Eye (tissue), 1 donor: ENCODE results near the gene CCDC170.
"Not testable (repeated sequence)": the region's sequence is repeated elsewhere in the genome, so short reads cannot be mapped to it uniquely, and the experiment has no call there.

ENCODE experiments used
- DNase-seq: peaks from one replicate; pipeline ENCODE4 v3.0.0-alpha.2; 2015

The CCDC170 gene

DNA sequence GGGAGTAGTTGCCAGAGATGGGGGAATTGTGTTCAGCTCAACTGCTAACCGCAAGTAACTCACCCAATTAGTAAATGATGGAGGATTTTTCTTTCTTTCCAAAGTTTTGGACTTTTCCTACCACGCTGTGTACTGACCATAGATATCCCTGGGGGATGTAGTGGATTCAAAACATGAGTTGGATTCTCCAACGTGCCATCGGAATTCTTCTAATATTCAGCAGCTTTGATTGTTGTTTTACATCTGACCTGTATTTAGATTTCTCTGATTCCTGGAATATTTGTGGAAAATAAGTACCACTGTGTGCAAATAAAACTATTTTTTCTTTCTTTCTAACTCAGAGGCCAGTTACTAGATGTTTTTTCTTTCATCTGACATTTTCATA is 1.1 kb downstream of the CCDC170 start:
- no peak for DNase-seq

DNA sequence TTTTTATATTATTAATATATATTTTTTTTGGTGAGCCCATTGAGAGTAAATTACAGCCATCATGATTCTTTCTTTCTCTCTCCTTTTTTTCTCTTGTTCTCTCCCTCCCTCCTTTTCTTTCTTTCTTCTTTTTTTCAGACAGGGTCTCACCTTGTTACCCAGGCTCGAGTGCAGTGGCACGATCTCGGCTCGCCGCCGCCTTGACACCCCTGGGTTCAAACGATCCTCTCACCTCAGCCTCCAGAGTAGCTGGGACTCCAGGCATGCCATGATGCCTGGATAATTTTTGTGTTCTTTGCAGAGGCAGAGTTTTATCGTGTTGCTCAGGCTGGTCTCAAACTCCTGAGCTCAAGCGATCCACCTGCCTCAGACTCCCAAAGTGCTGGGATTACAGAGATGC is 1.6 kb downstream of the CCDC170 start:
- no peak for DNase-seq

DNA sequence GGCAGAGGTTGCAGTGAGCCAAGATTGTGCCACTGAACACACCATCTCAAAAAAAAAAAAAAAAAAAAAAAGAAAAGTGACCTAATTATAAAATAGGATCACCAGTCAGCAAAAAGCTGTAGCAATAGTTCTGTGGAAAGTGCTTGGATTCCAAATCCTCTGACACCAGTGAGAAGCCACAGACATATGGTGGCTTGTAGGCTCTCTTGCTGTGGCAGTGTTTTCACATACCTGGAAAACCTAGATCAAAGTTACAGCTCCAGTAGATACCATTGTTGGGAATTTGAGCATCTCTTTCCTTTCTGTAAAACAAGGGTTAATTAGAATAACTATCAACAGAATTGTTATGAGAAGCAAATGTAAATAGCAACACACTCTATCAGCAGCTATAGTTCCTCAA is 4.1 kb downstream of the CCDC170 start:
- DNase-seq, result no peak

DNA sequence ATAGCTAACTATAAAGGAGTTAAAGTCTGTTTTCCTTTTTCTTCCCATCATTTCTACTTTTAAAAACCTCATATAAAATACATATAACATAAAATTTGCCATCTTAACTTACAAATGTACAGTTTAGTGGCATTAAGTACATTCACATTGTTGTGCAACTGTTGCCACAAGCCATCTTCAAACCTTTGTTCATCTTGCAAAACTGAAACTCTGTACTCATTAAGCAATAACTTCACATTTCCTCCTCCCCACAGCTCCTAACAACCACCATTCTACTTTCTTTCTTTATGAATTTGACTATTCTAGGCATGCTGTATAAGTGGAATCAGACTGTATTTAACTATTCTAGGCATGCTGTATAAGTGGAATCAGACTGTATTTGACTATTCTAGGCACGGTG is 4.5 kb downstream of the CCDC170 start:
- no peak for DNase-seq

DNA sequence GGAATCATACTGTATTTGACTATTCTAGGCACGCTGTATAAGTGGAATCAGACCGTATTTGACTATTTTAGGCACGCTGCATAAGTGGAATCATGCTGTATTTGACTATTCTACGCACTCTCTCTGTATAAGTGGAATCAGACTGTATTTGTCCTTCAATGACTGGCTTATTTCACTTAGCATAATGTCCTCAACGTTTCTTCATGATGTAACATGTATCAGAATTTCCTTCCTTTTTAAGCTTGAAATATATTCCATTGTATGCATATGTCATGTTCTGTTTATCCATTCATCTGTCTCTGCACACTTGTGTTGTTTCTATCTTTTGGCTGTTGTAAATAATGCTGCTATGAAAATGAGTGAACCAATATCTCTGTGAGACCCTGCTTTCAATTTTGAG is 5.7 kb downstream of the CCDC170 start:
- no peak for DNase-seq

DNA sequence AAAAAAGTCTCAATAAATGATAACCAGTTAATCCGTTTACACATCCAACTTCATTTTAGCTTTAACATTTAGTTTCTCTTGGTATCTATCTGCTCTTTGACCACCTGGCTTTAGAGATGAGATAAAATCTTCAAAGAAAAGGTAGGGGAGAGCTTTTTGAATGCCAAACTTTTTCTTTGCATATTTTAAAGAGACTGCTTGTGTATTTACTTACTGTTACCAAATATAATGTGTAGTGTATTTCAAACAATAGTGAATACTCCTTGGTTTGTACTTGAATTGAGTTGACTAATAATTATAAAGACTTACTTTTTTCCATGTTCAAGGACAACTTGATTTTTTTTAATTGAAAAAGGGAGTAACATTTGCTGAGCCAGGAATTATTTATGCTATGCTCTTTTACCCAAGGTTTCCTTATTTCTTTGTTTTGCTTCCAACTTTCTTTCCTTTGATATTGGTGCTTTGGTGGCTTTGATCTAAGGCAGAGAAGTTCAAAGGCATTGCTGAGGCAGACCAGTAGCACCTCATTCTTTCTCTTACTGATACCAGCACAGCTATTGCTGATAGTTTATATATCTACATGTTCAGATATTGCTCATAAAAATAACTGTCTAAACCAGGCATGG is 7.8 kb downstream of the CCDC170 start:
- DNase-seq, result no peak

DNA sequence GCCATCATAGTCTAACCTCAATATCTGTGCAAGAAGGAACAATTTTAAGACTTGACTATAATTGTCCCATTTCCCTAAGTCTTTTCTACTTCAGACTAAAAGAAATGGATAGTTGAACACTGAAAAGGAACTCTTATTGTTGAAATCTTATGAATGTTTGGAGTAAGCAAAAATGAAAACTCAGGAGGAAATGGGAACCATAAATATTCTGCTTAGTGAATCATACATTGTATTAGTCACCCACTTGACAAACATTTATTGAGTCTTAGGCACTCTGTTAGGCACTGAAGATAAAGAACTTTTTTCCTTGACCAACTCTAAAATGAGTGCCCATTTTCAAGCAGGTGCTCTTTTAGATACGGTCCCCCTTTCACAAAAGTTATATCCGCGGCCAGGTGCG is 8.7 kb downstream of the CCDC170 start:
- DNase-seq, result no peak

DNA sequence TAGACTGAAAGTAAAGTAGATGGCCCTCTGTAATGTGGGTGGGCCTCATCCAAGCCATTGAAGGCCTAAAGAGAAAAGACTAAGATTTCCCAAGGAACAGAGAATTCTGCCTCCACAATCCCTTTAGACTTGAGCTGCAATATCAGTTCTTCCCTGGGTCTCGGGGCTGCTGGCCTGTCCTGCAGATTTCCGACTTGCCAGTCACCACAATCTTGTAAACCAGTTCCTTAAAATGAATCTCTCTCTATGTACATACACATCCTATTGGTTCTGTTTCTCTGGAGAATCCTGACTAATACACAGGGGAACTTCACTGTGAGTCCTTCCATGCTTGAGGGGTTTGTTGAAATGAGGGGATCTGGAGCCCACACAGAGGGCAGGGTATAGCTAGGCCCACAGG is 12.9 kb downstream of the CCDC170 start:
- no peak for DNase-seq

DNA sequence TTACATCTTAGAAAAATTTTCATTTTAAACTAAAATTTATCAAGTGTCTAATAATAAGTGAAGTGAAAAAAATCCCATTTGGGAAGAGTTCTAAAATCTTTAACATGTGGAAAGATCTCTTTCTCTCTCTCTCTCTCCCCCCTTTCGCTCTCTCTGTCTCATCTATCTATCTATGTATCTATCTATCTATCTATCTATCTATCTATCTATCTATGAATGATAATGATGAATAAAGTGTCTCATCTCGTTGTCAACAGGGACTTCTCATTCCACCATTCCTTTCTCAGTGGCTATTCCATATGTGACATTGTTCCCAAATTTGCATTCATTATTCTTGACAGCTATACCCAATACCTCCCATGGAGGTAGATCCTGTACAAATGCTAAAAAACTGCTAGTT is 15.2 kb downstream of the CCDC170 start:
- no peak for DNase-seq

DNA sequence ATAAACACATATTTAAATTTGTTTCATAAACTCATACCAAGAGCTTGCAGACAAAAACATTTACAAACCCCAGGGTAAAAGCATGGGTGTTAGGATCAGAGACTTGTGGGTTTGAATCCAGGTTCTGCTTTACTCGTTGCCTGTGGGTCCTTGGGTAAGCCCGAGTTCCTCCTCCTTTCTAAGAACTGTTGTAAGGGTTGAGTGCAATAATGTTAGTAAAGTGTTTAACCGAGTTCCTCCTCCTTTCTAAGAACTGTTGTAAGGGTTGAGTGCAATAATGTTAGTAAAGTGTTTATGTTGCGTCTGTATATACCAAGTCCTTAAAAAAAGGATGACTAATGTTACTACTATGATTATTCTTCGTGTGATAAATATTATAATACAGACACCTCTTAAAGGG is 18.7 kb downstream of the CCDC170 start:
- no peak for DNase-seq

DNA sequence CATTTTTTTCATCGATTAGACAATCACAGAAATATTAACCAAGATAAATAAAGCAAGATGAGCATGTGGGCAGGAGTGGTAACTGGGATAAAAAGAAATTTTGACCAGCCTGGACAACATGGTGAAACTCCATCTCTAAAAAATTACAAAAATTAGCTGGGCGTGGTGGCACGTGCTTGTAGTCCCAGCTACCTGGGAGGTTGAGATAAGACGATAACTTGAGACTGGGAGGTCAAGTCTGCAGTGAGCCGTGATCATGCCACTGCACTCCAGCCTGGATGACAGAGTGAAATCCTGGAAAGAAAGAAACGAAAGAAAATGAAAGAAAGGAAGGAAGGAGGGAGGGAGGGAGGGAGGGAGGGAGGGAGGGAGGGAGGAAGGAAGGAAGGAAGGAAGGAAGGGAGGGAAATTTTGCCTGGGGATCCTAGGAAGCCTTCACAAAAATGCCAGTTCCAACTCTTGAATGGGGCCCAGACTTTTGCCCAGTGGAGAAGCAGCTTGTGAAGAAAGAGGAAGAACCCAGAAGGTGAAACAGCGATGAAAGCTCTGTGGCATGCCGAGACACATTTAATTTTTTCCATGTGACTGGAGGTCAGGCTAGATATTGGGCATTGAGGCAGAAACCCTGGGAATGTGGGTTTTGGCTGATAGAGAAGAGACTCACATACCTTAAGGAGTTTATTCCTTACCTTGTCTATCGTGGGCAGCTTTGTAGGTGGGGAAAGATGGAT is 20.3 kb downstream of the CCDC170 start:
- DNase-seq, result peak; percentile 29

DNA sequence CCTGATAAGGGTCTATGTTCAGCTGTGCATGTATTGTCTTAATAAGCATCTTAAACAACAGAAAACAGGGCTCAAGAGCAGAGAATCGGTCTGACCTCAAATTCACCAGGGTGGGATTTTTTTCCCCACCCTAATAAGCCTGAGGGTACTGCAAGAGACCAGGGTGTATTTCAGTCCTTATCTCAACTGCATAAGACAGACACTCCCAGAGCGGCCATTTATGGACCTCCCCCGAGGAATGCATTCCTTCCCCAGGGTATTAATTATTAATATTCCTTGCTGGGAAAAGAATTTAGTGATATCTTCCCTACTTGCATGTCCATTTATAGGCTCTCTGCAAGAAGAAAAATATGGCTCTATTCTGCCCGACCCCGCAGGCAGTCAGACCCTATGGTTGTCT is 25.2 kb downstream of the CCDC170 start:
- not testable (repeated sequence) for DNase-seq

DNA sequence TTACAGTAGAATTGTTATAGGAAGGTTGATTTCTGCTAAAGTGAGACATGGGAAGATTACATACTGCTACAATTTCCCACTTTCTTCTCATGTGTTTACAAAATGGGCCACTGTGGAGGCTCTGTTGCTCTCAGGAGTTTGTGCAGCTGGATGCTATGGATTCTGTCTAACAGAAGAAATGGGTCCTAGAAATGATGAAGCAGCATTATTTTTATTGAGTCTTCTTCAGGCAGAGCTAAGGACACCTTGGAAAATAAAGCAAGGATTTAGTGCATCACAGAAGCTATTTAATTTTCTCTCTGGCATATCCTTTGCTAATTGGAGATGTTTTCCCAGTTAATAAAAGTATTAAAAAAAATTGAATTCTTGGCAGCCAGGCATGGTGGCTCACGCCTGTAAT is 29.2 kb downstream of the CCDC170 start:
- DNase-seq, result no peak

DNA sequence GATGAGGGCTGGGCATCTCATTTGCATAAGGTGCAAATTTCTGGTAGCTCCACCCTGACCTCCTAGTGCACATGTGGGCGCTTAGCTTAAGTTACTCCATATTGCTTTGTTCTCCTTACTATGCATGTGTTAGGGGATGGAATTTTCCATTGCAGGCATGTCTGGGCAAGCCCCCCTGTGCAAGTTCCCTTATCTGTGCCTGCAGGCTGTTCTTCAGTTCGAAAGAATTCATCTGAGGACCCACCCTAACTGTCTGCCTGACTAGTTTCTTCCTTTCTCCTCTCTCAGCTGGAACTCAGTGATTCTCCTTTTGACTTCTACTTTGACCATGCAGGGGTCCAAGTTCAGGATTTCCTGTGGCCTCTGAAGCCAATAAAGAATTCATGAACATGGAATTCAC is 30.2 kb downstream of the CCDC170 start:
- DNase-seq, result no peak

DNA sequence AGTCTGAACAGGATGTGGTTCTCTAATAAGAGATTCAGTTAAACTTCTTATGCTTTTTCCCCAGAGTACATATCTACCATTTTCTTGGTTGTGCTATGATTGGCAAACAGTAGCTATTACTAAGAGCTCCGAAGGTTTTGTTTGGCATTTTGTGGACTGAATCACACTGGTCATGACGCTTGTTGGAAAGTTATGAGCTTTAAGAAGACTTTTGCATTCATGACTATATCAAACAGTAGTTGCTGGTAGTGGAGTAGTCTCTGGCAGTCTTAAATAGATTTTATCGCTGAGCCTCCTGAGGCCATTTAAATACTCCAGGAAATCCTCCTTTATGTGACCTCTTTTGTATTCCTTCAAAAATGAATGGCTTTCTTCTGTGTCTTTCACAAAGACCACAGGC is 40.8 kb downstream of the CCDC170 start:
- no peak for DNase-seq

DNA sequence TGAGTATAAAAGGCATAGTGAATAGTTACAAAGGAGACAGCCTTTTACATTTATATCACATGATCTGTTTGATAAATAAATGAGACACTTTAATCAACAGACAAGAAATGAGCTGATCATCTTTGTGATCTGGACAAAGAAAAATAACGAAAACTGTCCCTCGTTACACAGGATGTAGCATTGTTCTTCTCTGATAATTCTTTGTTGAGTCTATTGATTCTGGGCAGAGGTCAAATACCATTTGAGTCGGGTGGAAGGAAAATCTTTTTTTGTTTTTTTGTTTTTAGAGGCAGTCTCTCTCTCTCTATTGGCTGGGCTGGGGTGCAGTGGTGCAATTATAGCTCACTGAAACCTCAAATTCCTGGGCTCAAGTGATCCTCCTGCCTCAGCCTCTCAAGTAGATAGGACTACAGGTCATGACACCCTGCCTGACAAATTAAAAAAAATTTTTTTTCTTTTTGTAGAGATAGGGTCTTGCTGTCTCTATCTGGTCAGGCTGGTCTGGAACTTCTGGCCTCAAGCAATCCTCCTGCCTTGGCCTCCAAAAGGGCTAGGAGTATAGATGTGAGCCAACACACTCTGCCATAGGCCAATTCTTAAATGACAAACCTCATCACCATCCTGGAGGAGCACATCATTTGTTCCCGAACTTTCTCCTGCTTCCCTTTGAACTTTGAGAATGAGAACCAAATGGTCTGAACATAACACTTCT is 41.8 kb downstream of the CCDC170 start:
- no peak for DNase-seq

DNA sequence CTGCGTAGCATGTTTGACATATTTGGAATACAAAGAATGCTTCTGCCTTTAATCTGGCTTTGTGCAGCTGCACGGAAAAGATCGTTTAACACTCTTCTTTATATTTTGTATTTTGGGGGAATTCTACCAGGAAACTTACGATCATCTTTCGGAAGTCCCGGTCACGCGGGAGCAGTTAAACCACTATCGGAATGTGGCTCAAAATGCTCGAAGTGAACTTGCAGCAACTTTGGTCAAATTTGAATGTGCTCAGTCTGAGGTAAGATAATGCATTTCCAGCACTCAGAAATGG is 42.3 kb downstream of the CCDC170 start:
- DNase-seq, result no peak

DNA sequence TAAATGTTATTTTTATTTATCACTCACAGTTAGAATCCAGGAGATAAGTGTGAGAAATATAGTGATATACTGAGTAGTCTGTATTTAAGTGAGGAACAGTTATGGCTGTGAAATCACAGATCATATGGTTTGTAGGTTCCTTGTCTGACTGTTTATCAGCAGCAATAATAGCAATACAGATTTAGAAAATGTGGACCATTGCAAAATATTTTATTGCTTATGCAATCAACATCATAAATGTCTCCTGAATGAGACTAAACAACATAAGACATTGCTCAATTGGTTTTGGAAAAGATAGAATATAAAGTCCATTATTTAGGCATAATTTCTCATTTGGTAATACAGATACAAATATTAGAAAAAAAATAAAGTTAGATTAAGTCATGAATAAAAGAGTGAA is 43.7 kb downstream of the CCDC170 start:
- DNase-seq, result no peak

DNA sequence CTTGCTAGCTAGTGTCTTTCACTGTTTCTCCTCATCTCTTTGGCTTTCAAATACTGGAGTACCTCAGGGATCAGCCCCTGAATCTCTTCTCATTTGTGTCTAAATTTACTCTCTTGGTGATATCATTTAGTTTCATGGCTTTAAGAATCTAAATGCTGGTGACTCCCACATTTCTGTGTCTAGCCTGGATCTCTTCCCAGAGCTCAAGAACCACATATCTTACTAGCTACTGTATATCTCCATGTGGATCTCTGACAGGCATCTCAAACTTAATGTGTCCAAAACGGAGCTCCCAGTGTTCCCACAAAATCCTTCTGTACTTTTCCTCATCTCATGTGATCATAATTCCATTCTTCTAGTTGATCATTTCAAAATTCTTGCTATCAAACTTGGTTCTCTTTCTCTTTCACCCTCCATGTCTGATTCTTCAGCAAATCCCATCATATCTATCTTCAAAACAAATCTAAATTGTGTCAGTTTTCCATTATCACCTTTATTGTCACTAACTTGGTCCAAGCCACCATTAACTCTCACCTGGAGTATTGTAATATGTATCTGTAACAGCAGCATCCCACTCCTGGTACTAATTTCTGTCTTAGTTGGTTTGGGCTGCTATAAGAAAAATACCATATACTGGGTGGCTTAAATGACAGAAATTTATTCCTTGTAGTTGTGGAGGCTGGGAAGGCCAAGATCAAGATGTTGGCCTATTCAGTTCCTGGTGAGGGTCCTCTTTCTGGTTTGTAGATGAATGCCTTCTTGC is 45.9 kb downstream of the CCDC170 start:
- DNase-seq, result no peak

DNA sequence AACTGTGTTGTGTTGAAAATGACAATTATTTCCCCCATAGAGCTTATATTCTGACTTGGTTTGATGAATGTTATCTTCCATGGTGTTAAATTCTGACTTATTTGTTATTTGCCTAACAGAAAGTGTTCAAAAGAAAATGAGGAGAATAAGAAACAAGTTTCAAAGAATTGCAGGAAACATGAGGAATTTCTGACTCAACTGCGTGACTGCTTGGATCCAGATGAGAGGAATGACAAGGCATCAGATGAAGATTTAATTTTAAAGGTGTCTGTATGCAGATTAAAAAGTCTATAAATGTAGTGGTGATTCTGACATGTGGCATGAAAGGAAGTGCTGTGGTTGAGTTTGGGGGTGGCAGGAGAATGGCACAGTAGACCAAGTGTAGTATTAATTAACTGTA is 50.6 kb downstream of the CCDC170 start:
- no peak for DNase-seq

DNA sequence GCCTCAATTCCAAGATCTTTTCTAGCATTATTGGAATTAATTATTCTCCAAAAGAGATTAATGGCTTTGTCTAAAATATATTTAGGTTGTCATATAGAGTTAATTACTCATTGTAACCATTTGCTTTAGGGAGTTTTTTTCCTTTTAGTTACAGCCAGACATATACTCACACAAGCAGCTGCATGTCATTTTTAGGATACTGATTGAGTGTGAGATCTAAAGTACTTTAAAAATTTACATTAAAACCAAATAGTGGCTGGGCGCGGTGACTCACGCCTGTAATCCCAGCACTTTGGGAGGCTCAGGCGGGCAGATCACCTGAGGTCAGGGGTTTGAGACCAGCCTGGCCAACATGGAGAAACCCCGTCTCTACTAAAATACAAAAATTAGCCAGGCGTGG is 51.1 kb downstream of the CCDC170 start:
- DNase-seq, result not testable (repeated sequence)

DNA sequence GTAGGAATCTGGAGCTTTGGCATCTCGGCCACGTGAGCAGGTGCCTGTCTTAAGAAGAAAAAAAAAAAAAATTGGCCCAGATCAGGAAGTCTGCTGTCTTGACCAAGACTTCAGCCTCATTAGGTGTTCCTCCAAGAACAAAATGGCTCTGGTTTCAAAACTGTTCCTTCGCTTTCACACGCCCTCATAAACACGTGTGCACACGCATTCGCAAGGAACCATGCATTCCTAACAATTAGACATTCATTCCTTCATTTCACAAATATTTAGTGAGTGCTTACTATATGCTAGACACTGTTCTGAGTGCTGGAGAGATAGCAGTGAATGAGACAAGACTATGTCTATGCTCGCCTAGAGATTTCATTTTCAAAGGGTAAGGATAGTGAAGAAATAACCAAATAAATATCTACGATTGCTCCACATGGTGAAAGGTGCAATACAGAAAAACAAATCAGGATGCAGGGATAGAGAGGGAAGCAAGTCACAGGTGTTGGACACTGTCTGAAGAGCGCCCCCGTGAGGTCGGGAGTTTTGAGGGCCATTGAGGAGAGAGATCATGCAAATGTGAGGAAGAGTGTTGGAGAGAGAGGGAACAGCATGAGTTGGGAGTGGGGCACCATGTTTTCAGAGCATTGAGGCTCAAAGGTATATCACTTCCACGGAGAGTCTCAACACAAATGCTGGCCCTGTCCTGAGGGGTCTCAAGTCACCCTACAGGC is 53.3 kb downstream of the CCDC170 start:
- no peak for DNase-seq

DNA sequence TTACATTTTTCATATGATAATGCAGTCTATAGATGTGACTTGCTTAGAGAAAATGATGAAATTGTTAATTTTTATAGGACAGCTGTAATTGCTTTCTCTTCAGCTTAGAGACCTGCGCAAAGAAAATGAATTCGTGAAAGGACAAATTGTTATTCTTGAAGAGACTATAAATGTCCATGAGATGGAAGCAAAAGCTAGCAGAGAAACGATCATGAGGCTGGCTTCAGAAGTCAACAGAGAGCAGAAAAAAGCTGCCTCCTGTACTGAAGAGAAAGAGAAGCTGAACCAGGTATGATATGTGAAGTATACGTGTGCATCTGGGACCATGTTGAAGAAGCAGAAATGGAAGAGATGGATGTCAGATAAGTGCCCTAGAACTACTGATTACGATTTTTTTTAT is 54.4 kb downstream of the CCDC170 start:
- no peak for DNase-seq
